ENCODE data around the gene AGAP5.
"Not testable (repeated sequence)": the region's sequence is repeated elsewhere in the genome, so short reads cannot be mapped to it uniquely, and the experiment has no call there.

- not testable (repeated sequence) for TF ChIP-seq CTCF, POLR2A (IDR thresholded peaks at IDR 0.05)
Observed at GRCh38 chr10:73695302-73695701, 2.6 kb downstream of the AGAP5 start.

Data from heart left ventricle (tissue), 13 donors.